ENCODE measurements around the gene OR2A42.
"Not testable (repeated sequence)": the region's sequence is repeated elsewhere in the genome, so short reads cannot be mapped to it uniquely, and the experiment has no call there.

OR2A42 gene

GRCh38 chr7:144256112-144256511, 16.7 kb upstream of the OR2A42 start:
- Histone ChIP-seq H3K9me3 (no peaks in the 10 kb centered on the region), H3K4me1 (no peaks in the 10 kb centered on the region), H3K36me3 (no peaks in the 10 kb centered on the region), H3K4me3 (no peak overlapping the region), H3K9ac (no peak overlapping the region), H3K27me3 (no peaks in the 10 kb centered on the region), H3K27ac (no peak overlapping the region), H3K4me2 (no peak overlapping the region), H4K20me1 (no peaks in the 10 kb centered on the region)
- no peak for TF ChIP-seq Cebpa-rat (IDR thresholded peaks at IDR 0.05)

GRCh38 chr7:144255471-144255897, 16.1 kb upstream of the OR2A42 start:
- Histone ChIP-seq H3K27me3 (no peaks in the 10 kb centered on the region), H3K9ac (no peak overlapping the region), H3K4me3 (no peak overlapping the region), H4K20me1 (no peaks in the 10 kb centered on the region), H3K4me2 (no peak overlapping the region), H3K36me3 (no peaks in the 10 kb centered on the region), H3K9me3 (no peaks in the 10 kb centered on the region), H3K4me1 (no peaks in the 10 kb centered on the region), H3K27ac (no peak overlapping the region)
- TF ChIP-seq Cebpa-rat (IDR thresholded peaks at IDR 0.05): no peak

- not testable (repeated sequence) for H3K4me1 ChIP-seq, H3K36me3 ChIP-seq
These were observed 12.9 kb upstream of the OR2A42 start for GRCh38 chr7:144252307-144252706.

GRCh38 chr7:144247674-144248330, 8.4 kb upstream of the OR2A42 start:
- not testable (repeated sequence) for H3K36me3 ChIP-seq, H3K27me3 ChIP-seq, H3K9me3 ChIP-seq, H3K4me2 ChIP-seq, H3K4me3 ChIP-seq, H3K9ac ChIP-seq, H3K4me1 ChIP-seq, H4K20me1 ChIP-seq, H3K27ac ChIP-seq

More at GRCh38 chr7:144252307-144252706, 12.9 kb upstream of the OR2A42 start:
- not testable (repeated sequence) for H3K9ac ChIP-seq, H3K4me2 ChIP-seq, H3K9me3 ChIP-seq, H3K27ac ChIP-seq, H3K4me3 ChIP-seq, H3K27me3 ChIP-seq, H4K20me1 ChIP-seq

- not testable (repeated sequence) for H3K9me3 ChIP-seq, H3K4me3 ChIP-seq, H3K36me3 ChIP-seq, H3K4me1 ChIP-seq, H3K4me2 ChIP-seq, H3K27me3 ChIP-seq, H3K27ac ChIP-seq, H4K20me1 ChIP-seq, H3K9ac ChIP-seq
These were observed 7.6 kb upstream of the OR2A42 start for GRCh38 chr7:144246967-144247366.

- not testable (repeated sequence) for H3K4me2 ChIP-seq, H4K20me1 ChIP-seq, H3K27me3 ChIP-seq, H3K4me3 ChIP-seq, H3K27ac ChIP-seq, H3K9me3 ChIP-seq, H3K36me3 ChIP-seq, H3K4me1 ChIP-seq, H3K9ac ChIP-seq
These were observed 6.0 kb upstream of the OR2A42 start for GRCh38 chr7:144245372-144245771.

- not testable (repeated sequence) for H3K27ac ChIP-seq, H3K4me3 ChIP-seq, H4K20me1 ChIP-seq, H3K36me3 ChIP-seq, H3K4me2 ChIP-seq, H3K9me3 ChIP-seq, H3K4me1 ChIP-seq, H3K27me3 ChIP-seq, H3K9ac ChIP-seq
These were observed 799 bp downstream of the OR2A42 start for GRCh38 chr7:144238530-144239082.

GRCh38 chr7:144233039-144233438, 6.4 kb downstream of the OR2A42 start:
- not testable (repeated sequence) for H3K4me2 ChIP-seq, H3K4me1 ChIP-seq, H3K36me3 ChIP-seq, H3K4me3 ChIP-seq, H3K27ac ChIP-seq, H3K27me3 ChIP-seq, H3K9me3 ChIP-seq, H3K9ac ChIP-seq, H4K20me1 ChIP-seq

GRCh38 chr7:144231027-144231426, 8.4 kb downstream of the OR2A42 start:
- H3K36me3 ChIP-seq, H3K4me1 ChIP-seq, H3K9me3 ChIP-seq, H3K27me3 ChIP-seq, H4K20me1 ChIP-seq, H3K4me3 ChIP-seq, H3K4me2 ChIP-seq, H3K27ac ChIP-seq, H3K9ac ChIP-seq: not testable (repeated sequence)

GRCh38 chr7:144228810-144229209, 10.6 kb downstream of the OR2A42 start:
- H3K4me2 ChIP-seq, H3K4me1 ChIP-seq, H3K9me3 ChIP-seq, H3K27me3 ChIP-seq, H3K4me3 ChIP-seq, H3K9ac ChIP-seq, H4K20me1 ChIP-seq, H3K27ac ChIP-seq, H3K36me3 ChIP-seq: not testable (repeated sequence)

- H3K9me3 ChIP-seq, H3K27me3 ChIP-seq, H3K4me2 ChIP-seq, H4K20me1 ChIP-seq, H3K27ac ChIP-seq, H3K4me1 ChIP-seq, H3K9ac ChIP-seq, H3K36me3 ChIP-seq, H3K4me3 ChIP-seq: not testable (repeated sequence)
These were observed 12.5 kb downstream of the OR2A42 start for GRCh38 chr7:144226866-144227265.

- not testable (repeated sequence) for H3K36me3 ChIP-seq, H3K9me3 ChIP-seq, H4K20me1 ChIP-seq, H3K4me1 ChIP-seq, H3K4me2 ChIP-seq, H3K27ac ChIP-seq, H3K9ac ChIP-seq, H3K27me3 ChIP-seq, H3K4me3 ChIP-seq
These were observed 15.7 kb downstream of the OR2A42 start for GRCh38 chr7:144223675-144224074.

- H3K4me3 ChIP-seq, H3K27me3 ChIP-seq, H3K9ac ChIP-seq, H4K20me1 ChIP-seq, H3K9me3 ChIP-seq, H3K27ac ChIP-seq, H3K4me2 ChIP-seq, H3K36me3 ChIP-seq, H3K4me1 ChIP-seq: not testable (repeated sequence)
These were observed 18.9 kb downstream of the OR2A42 start for GRCh38 chr7:144220531-144220930.

GRCh38 chr7:144219149-144219548, 20.3 kb downstream of the OR2A42 start:
- H3K36me3 ChIP-seq, H3K9me3 ChIP-seq: not testable (repeated sequence)

GRCh38 chr7:144218581-144218980, 20.8 kb downstream of the OR2A42 start:
- not testable (repeated sequence) for H3K9ac ChIP-seq, H3K27ac ChIP-seq

More at GRCh38 chr7:144219149-144219548, 20.3 kb downstream of the OR2A42 start:
- not testable (repeated sequence) for H3K27ac ChIP-seq, H3K9ac ChIP-seq, H4K20me1 ChIP-seq, H3K4me3 ChIP-seq, H3K4me1 ChIP-seq, H3K27me3 ChIP-seq, H3K4me2 ChIP-seq

More at GRCh38 chr7:144218581-144218980, 20.8 kb downstream of the OR2A42 start:
- not testable (repeated sequence) for H3K36me3 ChIP-seq, H3K4me3 ChIP-seq, H3K4me1 ChIP-seq, H4K20me1 ChIP-seq, H3K9me3 ChIP-seq, H3K4me2 ChIP-seq, H3K27me3 ChIP-seq
